H1 (cell line): Measurements from ENCODE around the gene ELAPOR1. TPM values are rescaled to one million over a fixed set of nuclear protein-coding genes. Genes with fewer than 3 reads are reported as not detected.

Experiments
- CTCF ChIA-PET: fragments of 300-600 bp; sonication (Branson Sonifier 250); formaldehyde crosslinking; loops from one replicate; lab custom pipeline; 2021; ENCODE audit not compliant: partially characterized antibody; lab: Charles Lee
- POLR2A ChIA-PET: fragments of 300-600 bp; sonication (Branson Sonifier 250); formaldehyde crosslinking; loops from one replicate; lab custom pipeline; 2021; ENCODE audit warnings: inconsistent platforms; ENCODE audit not compliant: partially characterized antibody; lab: Charles Lee
- DNase-seq, 2 experiments: peaks; one replicate each; pipeline versions ENCODE4 v3.0.0 to v3.0.0-alpha.2; 2010 to 2022; ENCODE audit warnings: low spot score in 2 of 2, low read depth in 1 of 2, mixed read lengths in 1 of 2
- FAIRE-seq: peaks from 2 replicates; lab custom pipeline; 2011; peaks lifted over from hg19 to GRCh38; lab: Jason Lieb, UNC
- H2AFZ ChIP-seq: 2 replicates; pipeline ENCODE4 v1.8.1; 2012; ENCODE audit warnings: low read length, inconsistent platforms
- H2AK5ac ChIP-seq: 2 replicates; pipeline ENCODE4 v1.6.1; 2013; ENCODE audit warnings: low read depth, low read length
- H2BK120ac ChIP-seq: replicated peaks from 2 replicates; pipeline ENCODE3; 2013; ENCODE audit warnings: low read depth, low read length, inconsistent platforms
- H2BK12ac ChIP-seq: 2 replicates; pipeline ENCODE4 v1.6.1; 2013; ENCODE audit warnings: low read depth, low read length
- H2BK15ac ChIP-seq: 2 replicates; pipeline ENCODE4 v1.6.1; 2013; ENCODE audit warnings: low read length
- H2BK20ac ChIP-seq: 2 replicates; pipeline ENCODE4 v1.6.1; 2013; ENCODE audit warnings: low read length
- H2BK5ac ChIP-seq: 2 replicates; pipeline ENCODE4 v1.6.1; 2013; ENCODE audit warnings: low read depth, low read length
- H3K14ac ChIP-seq: 2 replicates; pipeline ENCODE4 v1.6.1; 2013; ENCODE audit warnings: inconsistent platforms; ENCODE audit not compliant: insufficient read length
- H3K18ac ChIP-seq: 2 replicates; pipeline ENCODE4 v1.6.1; 2013; ENCODE audit warnings: low read length; ENCODE audit errors: extremely low read depth
- H3K23ac ChIP-seq: 2 replicates; pipeline ENCODE4 v1.6.1; 2013; ENCODE audit warnings: inconsistent platforms; ENCODE audit not compliant: insufficient read length
- H3K23me2 ChIP-seq: 2 replicates; pipeline ENCODE4 v1.6.1; 2013; ENCODE audit warnings: low read depth, low read length
- H3K27ac ChIP-seq: 2 replicates; pipeline ENCODE4 v1.6.1; 2011; ENCODE audit warnings: low read depth, low read length, inconsistent platforms
- H3K27me3 ChIP-seq, 4 experiments: replicated peaks in 1 of 4; 1 replicate in 1 of 4; 2 replicates in 3 of 4; pipeline versions ENCODE4 v1.6.1 to v1.8.1; 2011 to 2013; ENCODE audit warnings: low read length in 3 of 4, mild to moderate bottlenecking in 3 of 4, inconsistent platforms in 2 of 4, mixed read lengths in 2 of 4, moderate library complexity in 1 of 4; ENCODE audit not compliant: control insufficient read depth in 3 of 4, insufficient read depth in 3 of 4; ENCODE audit errors: extremely low read depth in 1 of 4
- H3K36me3 ChIP-seq, 4 experiments: 2 replicates each; pipeline versions ENCODE4 v1.6.1 to v1.8.1; 2011 to 2013; ENCODE audit warnings: mild to moderate bottlenecking in 4 of 4, low read length in 3 of 4, moderate library complexity in 2 of 4, control low read depth in 1 of 4, inconsistent platforms in 1 of 4; ENCODE audit not compliant: insufficient read depth in 4 of 4, control insufficient read depth in 2 of 4
- H3K4ac ChIP-seq: replicated peaks from 2 replicates; pipeline ENCODE3; 2013; ENCODE audit warnings: low read length, low read depth, mixed read lengths, inconsistent platforms; ENCODE audit not compliant: insufficient read length
- H3K4me1 ChIP-seq, 4 experiments: replicated peaks in 1 of 4; 1 replicate in 1 of 4; 2 replicates in 3 of 4; pipeline versions ENCODE4 v1.6.1 to v1.8.1; 2011 to 2013; ENCODE audit warnings: low read length in 3 of 4, inconsistent platforms in 2 of 4, mixed read lengths in 1 of 4; ENCODE audit not compliant: insufficient read depth in 4 of 4, control insufficient read depth in 3 of 4
- H3K4me2 ChIP-seq, 2 experiments: 2 replicates each; pipeline versions ENCODE4 v1.6.1 to v1.8.1; 2011 to 2013; ENCODE audit warnings: low read depth in 2 of 2, low read length in 2 of 2, control low read depth in 1 of 2, inconsistent platforms in 1 of 2, mild to moderate bottlenecking in 1 of 2; ENCODE audit not compliant: insufficient read depth in 1 of 2
- H3K4me3 ChIP-seq, 4 experiments: fragments of 200-600, 300-600 bp in 1 of 4; sonication (generic), shearing (Covaris generic), sonication (Bioruptor Twin) in 1 of 4; 2 replicates each; pipeline versions ENCODE4 v1.5.1 to v1.8.1; 2011 to 2016; ENCODE audit warnings: low read length in 4 of 4, low read depth in 3 of 4, control low read depth in 2 of 4, inconsistent platforms in 2 of 4, mild to moderate bottlenecking in 2 of 4, mixed read lengths in 1 of 4, moderate library complexity in 1 of 4; ENCODE audit not compliant: insufficient read depth in 2 of 4; ENCODE audit errors: extremely low read depth in 1 of 4
- H3K56ac ChIP-seq: replicated peaks from 2 replicates; pipeline ENCODE3; 2013; ENCODE audit warnings: low read depth, mild to moderate bottlenecking, mixed read lengths, low read length, inconsistent platforms; ENCODE audit not compliant: insufficient read length
- H3K79me1 ChIP-seq: 2 replicates; pipeline ENCODE4 v1.6.1; 2013; ENCODE audit warnings: low read depth, low read length, control low read depth
- H3K79me2 ChIP-seq, 2 experiments: 2 replicates each; pipeline versions ENCODE4 v1.6.1 to v1.8.1; 2012 to 2013; ENCODE audit warnings: low read length in 2 of 2, mild to moderate bottlenecking in 2 of 2, inconsistent platforms in 1 of 2; ENCODE audit not compliant: insufficient read depth in 2 of 2, control insufficient read depth in 1 of 2
- H3K9ac ChIP-seq, 4 experiments: replicated peaks in 1 of 4; 1 replicate in 1 of 4; 2 replicates in 3 of 4; pipeline versions ENCODE4 v1.6.1 to v1.8.1; 2011 to 2013; ENCODE audit warnings: low read depth in 3 of 4, low read length in 3 of 4, control low read depth in 2 of 4, mild to moderate bottlenecking in 2 of 4, moderate library complexity in 2 of 4, inconsistent platforms in 1 of 4; ENCODE audit errors: extremely low read depth in 1 of 4
- H3K9me3 ChIP-seq, 2 experiments: 2 replicates each; pipeline versions ENCODE4 v1.6.1 to v1.8.1; 2012 to 2013; ENCODE audit warnings: mild to moderate bottlenecking in 2 of 2, moderate library complexity in 2 of 2, control low read depth in 1 of 2, inconsistent platforms in 1 of 2, low read depth in 1 of 2, low read length in 1 of 2, mixed read lengths in 1 of 2; ENCODE audit not compliant: insufficient read depth in 2 of 2
- H4K20me1 ChIP-seq, 2 experiments: replicated peaks in 1 of 2; 2 replicates each; pipeline versions ENCODE3 to v1.8.1; 2011 to 2013; ENCODE audit warnings: inconsistent platforms in 2 of 2, low read length in 2 of 2, mild to moderate bottlenecking in 1 of 2; ENCODE audit not compliant: insufficient read depth in 2 of 2, control insufficient read depth in 1 of 2
- H4K5ac ChIP-seq: 2 replicates; pipeline ENCODE4 v1.6.1; 2013; ENCODE audit warnings: low read length, low read depth, mixed read lengths, inconsistent platforms; ENCODE audit not compliant: insufficient read length
- H4K8ac ChIP-seq: 2 replicates; pipeline ENCODE4 v1.8.0; 2013; ENCODE audit warnings: mild to moderate bottlenecking, moderate library complexity, low read length, inconsistent platforms; ENCODE audit not compliant: insufficient read depth; ENCODE audit errors: extremely low read depth
- H4K91ac ChIP-seq: replicated peaks from 2 replicates; pipeline ENCODE3; 2013; ENCODE audit warnings: low read length, mixed read lengths, inconsistent platforms; ENCODE audit not compliant: insufficient read length
- ASH2L ChIP-seq: fragments of 200-600, 300-600 bp; sonication (generic); IDR thresholded peaks from one replicate; pipeline ENCODE4 v1.7.1; 2017; ENCODE audit warnings: low read length
- CHD1 ChIP-seq: IDR thresholded peaks from 2 replicates; pipeline ENCODE4 v1.6.1; 2012; ENCODE audit warnings: low read depth, low read length, improper control_type of control experiment
- SIN3A ChIP-seq, 2 experiments: IDR thresholded peaks in 1 of 2; conservative IDR thresholded peaks in 1 of 2; 2 replicates each; pipeline ENCODE4 v1.6.1; 2011 to 2012; ENCODE audit warnings: low read length in 2 of 2, improper control_type of control experiment in 1 of 2, low read depth in 1 of 2, mild to moderate bottlenecking in 1 of 2
- TEAD4 ChIP-seq: IDR thresholded peaks from 2 replicates; pipeline ENCODE4 v1.6.1; 2012; ENCODE audit warnings: low read depth, low read length, inconsistent platforms, mixed read lengths
- WGBS, 2 experiments: shearing (Covaris generic) in 1 of 2; methylation state at CpG; one replicate each; pipeline versions ENCODE4 v1.1.6 to v1.1.7; 2013 to 2015; ENCODE audit warnings: low lambda C conversion rate in 2 of 2, mixed read lengths in 2 of 2, inconsistent platforms in 1 of 2, low coverage in 1 of 2, missing lambda C conversion rate in 1 of 2; ENCODE audit not compliant: insufficient replicate concordance in 2 of 2, insufficient coverage in 1 of 2, insufficient read length in 1 of 2; ENCODE audit errors: extremely low coverage in 1 of 2, missing lambda C conversion rate in 1 of 2; 5-methylcytosine and 5-hydroxymethylcytosine counted together
- polyA plus RNA-seq, 7 experiments: library from polyadenylated mRNA; depleted of rRNA in 3 of 7; stranded (reverse) in 5 of 7; unstranded in 2 of 7; fragments of >200 nt in 5 of 7; fragments of 200-250 nt in 2 of 7; gene quantifications; 1 replicate in 5 of 7; 2 replicates in 1 of 7; 4 replicates in 1 of 7; pipeline versions ENCODE4 v1.2.1 to v1.2.3, GENCODE V29; 2011 to 2013; ENCODE audit warnings: missing spikeins in 2 of 7, mixed read lengths in 2 of 7
- total RNA-seq: library from RNA; stranded (reverse); fragmentation: NEBNext Ultra II Directional; extraction: Animal tissue kit (Norgen Biotek cat#: 25700); gene quantifications from 2 replicates; pipeline ENCODE4 v1.2.1, GENCODE V29; 2021

ELAPOR1 gene
- total and polyA plus RNA-seq, 2 of the 8 experiments (the other 6 are each of a cell fraction or from before 2014, with no cell fraction given), result 1.2 to 2.5 TPM

DNA sequence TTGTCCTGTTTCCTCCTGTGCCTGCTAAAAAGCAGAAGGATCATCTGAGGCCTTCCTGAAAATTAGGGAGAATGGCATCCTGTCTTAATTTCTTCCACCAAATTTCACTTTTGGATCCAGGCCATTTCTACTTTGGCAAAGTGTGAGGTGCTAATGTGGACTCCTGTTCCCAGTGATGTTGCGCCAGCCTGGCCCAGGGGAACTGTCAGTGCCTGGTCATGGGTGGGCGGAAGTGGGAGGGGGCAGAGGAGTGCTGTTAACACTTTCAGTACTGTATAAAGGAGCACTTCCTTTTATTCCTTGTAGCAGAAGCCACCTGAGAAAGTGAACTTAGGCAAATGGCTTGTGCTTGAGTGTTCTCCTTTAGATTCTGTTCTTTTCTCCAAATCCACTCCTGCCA, 19.9 kb downstream of the ELAPOR1 start:
- no peaks in the 10 kb centered on the region for H4K20me1 ChIP-seq
- H2BK12ac ChIP-seq, result no peak overlapping the region
- H2BK5ac ChIP-seq, result no peak overlapping the region
- CTCF ChIA-PET, result interaction anchor here (0.8 to 1.6 kb wide), 5 partner anchors 19 to 58 kb away, joined by 3 to 5 read pairs (median 4); partner anchors contain the start of gene ELAPOR1
- no peak overlapping the region for H2AK5ac ChIP-seq
- TF ChIP-seq ASH2L (no peak), CHD1 (no peak), SIN3A (conservative IDR thresholded peaks at IDR 0.05 in 1 of 2, IDR thresholded peaks at IDR 0.05 in 1 of 2; ENCODE audit: low read depth in 1 of 2, low read length in 2 of 2) (no peak), TEAD4 (no peak)
- TF ChIP-seq, all 59 proteins: peak for 0
- no peak overlapping the region for H2BK120ac ChIP-seq
- H3K4me3 ChIP-seq, result no peak overlapping the region
- H2BK20ac ChIP-seq, result no peak overlapping the region; the same call in 1 of the 2 replicates
- no peak overlapping the region for H3K18ac ChIP-seq
- H4K8ac ChIP-seq, result no peak overlapping the region
- no peaks in the 10 kb centered on the region for H3K79me2 ChIP-seq
- H4K91ac ChIP-seq, result no peak overlapping the region
- H3K27ac ChIP-seq, result no peak overlapping the region
- H3K9ac ChIP-seq, result no peak overlapping the region
- H3K56ac ChIP-seq, result no peak overlapping the region
- H2AFZ ChIP-seq, result no peak overlapping the region
- peaks cover 0 to 2% (median 0%) of the 10 kb centered on the region in 4 experiments; a peak in 1 of 7 replicates for H3K27me3 ChIP-seq
- no peaks in the 10 kb centered on the region for H3K23me2 ChIP-seq
- H3K79me1 ChIP-seq, result no peaks in the 10 kb centered on the region
- no peaks in the 10 kb centered on the region for H3K36me3 ChIP-seq
- H3K14ac ChIP-seq, result no peak overlapping the region
- H3K4ac ChIP-seq, result no peak overlapping the region
- no peaks in the 10 kb centered on the region for H3K4me1 ChIP-seq
- H3K9me3 ChIP-seq, result no peaks in the 10 kb centered on the region
- H3K23ac ChIP-seq, result no peak overlapping the region
- no peak for FAIRE-seq
- no peak for DNase-seq
- 97% methylated on average over 2 of the region's 2 CpGs; no CpG with 5 or more reads in 1 of the 2 experiments for WGBS, 2 experiments
- no peak overlapping the region for H4K5ac ChIP-seq
- POLR2A ChIA-PET, result no interaction called here
- H3K4me2 ChIP-seq, result no peak overlapping the region
- no peak overlapping the region for H2BK15ac ChIP-seq
